GM12878 (cell line): ENCODE results near the gene OLIG2.

Source experiments
- ATF3 ChIP-seq: IDR thresholded peaks from 2 replicates; pipeline ENCODE4 v1.6.1; 2011; ENCODE audit warnings: low read depth, mild to moderate bottlenecking, low read length, moderate library complexity, borderline replicate concordance; ENCODE audit errors: extremely low read depth
- CEBPB ChIP-seq, 2 experiments: fragments of 150-350 bp in 1 of 2; IDR thresholded peaks; 2 replicates each; pipeline ENCODE4 v1.6.1; 2012 to 2014; ENCODE audit warnings: low read depth in 2 of 2, low read length in 2 of 2, borderline replicate concordance in 1 of 2, inconsistent platforms in 1 of 2
- CTCF ChIP-seq, 3 experiments: IDR thresholded peaks in 2 of 3; conservative IDR thresholded peaks in 1 of 3; 2 replicates each; pipeline ENCODE4 v1.5.1; 2011; ENCODE audit warnings: low read depth in 3 of 3, low read length in 3 of 3, mild to moderate bottlenecking in 3 of 3, control low read depth in 2 of 3, moderate library complexity in 2 of 3, inconsistent platforms in 1 of 3, mixed read lengths in 1 of 3; ENCODE audit not compliant: control insufficient read depth in 2 of 3, insufficient read depth in 1 of 3; ENCODE audit errors: extremely low read depth in 1 of 3
- CUX1 ChIP-seq: IDR thresholded peaks from 2 replicates; pipeline ENCODE4 v1.6.1; 2012; ENCODE audit warnings: improper control_type of control experiment, low read depth, low read length; ENCODE audit not compliant: insufficient replicate concordance
- DPF2 ChIP-seq: fragments of 450-650 bp; IDR thresholded peaks from 2 replicates; pipeline ENCODE4 v1.6.1; 2017; ENCODE audit warnings: mild to moderate bottlenecking
- EZH2 ChIP-seq: IDR thresholded peaks from 2 replicates; pipeline ENCODE4 v1.6.1; 2012; ENCODE audit warnings: low read depth, mild to moderate bottlenecking, control low read depth, inconsistent platforms, low read length, borderline replicate concordance; ENCODE audit not compliant: control insufficient read depth
- KDM1A ChIP-seq: fragments of 200-600 bp; sonication (generic); IDR thresholded peaks from 2 replicates; pipeline ENCODE4 v1.6.1; 2016; ENCODE audit warnings: borderline replicate concordance
- PML ChIP-seq: IDR thresholded peaks from 2 replicates; pipeline ENCODE4 v1.6.1; 2012; ENCODE audit warnings: low read length, inconsistent platforms
- POLR2AphosphoS5 ChIP-seq: IDR thresholded peaks from 2 replicates; pipeline ENCODE4 v1.6.1; 2011; ENCODE audit warnings: mild to moderate bottlenecking, low read length, inconsistent platforms
- POU2F2 ChIP-seq: IDR thresholded peaks from 3 replicates; pipeline ENCODE4 v1.6.1; 2011; ENCODE audit warnings: low read depth, mild to moderate bottlenecking, low read length, borderline replicate concordance
- RELA ChIP-seq: fragments of 450-650 bp; IDR thresholded peaks from 2 replicates; pipeline ENCODE4 v1.8.0; 2014; ENCODE audit warnings: borderline replicate concordance; ENCODE audit not compliant: partially characterized antibody
- REST ChIP-seq: IDR thresholded peaks from 2 replicates; pipeline ENCODE4 v1.6.1; 2012; ENCODE audit warnings: mild to moderate bottlenecking, low read depth, low read length
- SRF ChIP-seq, 2 experiments: IDR thresholded peaks; 2 replicates each; pipeline ENCODE4 v1.6.1; 2011; ENCODE audit warnings: low read depth in 2 of 2, low read length in 2 of 2, mild to moderate bottlenecking in 1 of 2, moderate library complexity in 1 of 2

- TF ChIP-seq CTCF (IDR thresholded peaks at IDR 0.05 in 2 of 3, conservative IDR thresholded peaks at IDR 0.05 in 1 of 3; ENCODE audit: control insufficient read depth in 2 of 3, extremely low read depth in 1 of 3, insufficient read depth in 1 of 3, low read depth in 3 of 3, low read length in 3 of 3) (no peak), POU2F2 (no peak), RELA (no peak), CUX1 (no peak), REST (no peak), POLR2AphosphoS5 (no peak), CEBPB (IDR thresholded peaks at IDR 0.05; ENCODE audit: borderline replicate concordance in 1 of 2, low read depth in 2 of 2, low read length in 2 of 2) (no peak), EZH2 (no peak), DPF2 (no peak), PML (no peak), SRF (IDR thresholded peaks at IDR 0.05; ENCODE audit: low read depth in 2 of 2, low read length in 2 of 2) (no peak), KDM1A (no peak), ATF3 (no peak)
Measured at GRCh38 chr21:33026878-33027400, 1.2 kb downstream of the OLIG2 start.
